Measurements from ENCODE around the gene BAZ1B. TPM values are rescaled to one million over a fixed set of nuclear protein-coding genes. Genes with fewer than 3 reads are reported as not detected.
A peak's percentile ranks its signal among the peaks of the same experiment; 100 is the strongest.
"Not testable (repeated sequence)": the region's sequence is repeated elsewhere in the genome, so short reads cannot be mapped to it uniquely, and the experiment has no call there.

Gene BAZ1B
- total RNA-seq, 1 experiment from 2014 or later: 107 TPM

DNA sequence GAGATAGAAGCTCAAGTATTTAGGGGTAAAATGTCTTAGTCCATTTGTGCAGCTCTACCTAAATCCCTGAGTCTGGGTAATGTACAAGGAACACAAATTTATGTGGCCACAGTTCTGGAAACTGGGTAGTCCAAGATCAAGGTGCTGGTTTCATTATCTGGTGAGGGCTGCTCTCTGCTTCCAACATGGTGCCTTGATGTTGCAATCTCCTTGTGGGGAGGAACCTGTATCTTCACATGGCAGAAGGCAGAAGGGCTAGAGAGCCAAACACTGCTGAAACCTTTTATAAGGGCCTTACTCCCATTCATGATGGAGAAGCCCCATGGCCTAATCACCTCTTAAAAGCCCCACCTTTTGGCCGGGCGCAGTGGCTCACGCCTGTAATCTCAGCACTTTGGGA is 8.7 kb upstream of the BAZ1B start:
- no peaks in the 10 kb centered on the region for H3K36me3 ChIP-seq (ENCODE audit: control insufficient read depth, insufficient read depth, low read length)
- H3K27ac ChIP-seq (ENCODE audit: low read length): no peak overlapping the region
- ChIA-PET POLR2A (interaction anchor here (0.5 to 0.6 kb wide), 2 partner anchors 8 to 59 kb away, joined by 4 to 6 read pairs; partner anchors contain the start of gene BAZ1B), CTCF (no interaction called here)
- no TSS peak for BruUV-seq (replicated peaks)
- DNase-seq (ENCODE audit: low read depth, low spot score) (no peak), ATAC-seq (no peak)
- no peaks in the 10 kb centered on the region for H3K27me3 ChIP-seq (ENCODE audit: control insufficient read depth, insufficient read depth, low read length)
- in situ Hi-C loops (cut with HindIII; ENCODE audit: low pct_unique_long_range_greater_than_20kb, low sequenced_read_pairs): no loop called here
- peaks cover 4% of the 10 kb centered on the region; the same call in 1 of the 2 replicates for H3K4me1 ChIP-seq (ENCODE audit: control insufficient read depth, insufficient read depth, low read length)
- intact Hi-C loops (cut with micrococcal nuclease; ENCODE audit: unreplicated experiment): no loop called here
- no peak overlapping the region for H3K4me3 ChIP-seq (ENCODE audit: low read depth in 2 of 2, low read length in 2 of 2)
- TF ChIP-seq POLR2AphosphoS5 (IDR thresholded peaks at IDR 0.05; ENCODE audit: low read depth, low read length) (no peak), TCF7L2 (IDR thresholded peaks at IDR 0.05; ENCODE audit: low read depth, low read length) (no peak)
- H3K9me3 ChIP-seq (ENCODE audit: control insufficient read depth, insufficient read depth, low read depth, low read length): no peaks in the 10 kb centered on the region

DNA sequence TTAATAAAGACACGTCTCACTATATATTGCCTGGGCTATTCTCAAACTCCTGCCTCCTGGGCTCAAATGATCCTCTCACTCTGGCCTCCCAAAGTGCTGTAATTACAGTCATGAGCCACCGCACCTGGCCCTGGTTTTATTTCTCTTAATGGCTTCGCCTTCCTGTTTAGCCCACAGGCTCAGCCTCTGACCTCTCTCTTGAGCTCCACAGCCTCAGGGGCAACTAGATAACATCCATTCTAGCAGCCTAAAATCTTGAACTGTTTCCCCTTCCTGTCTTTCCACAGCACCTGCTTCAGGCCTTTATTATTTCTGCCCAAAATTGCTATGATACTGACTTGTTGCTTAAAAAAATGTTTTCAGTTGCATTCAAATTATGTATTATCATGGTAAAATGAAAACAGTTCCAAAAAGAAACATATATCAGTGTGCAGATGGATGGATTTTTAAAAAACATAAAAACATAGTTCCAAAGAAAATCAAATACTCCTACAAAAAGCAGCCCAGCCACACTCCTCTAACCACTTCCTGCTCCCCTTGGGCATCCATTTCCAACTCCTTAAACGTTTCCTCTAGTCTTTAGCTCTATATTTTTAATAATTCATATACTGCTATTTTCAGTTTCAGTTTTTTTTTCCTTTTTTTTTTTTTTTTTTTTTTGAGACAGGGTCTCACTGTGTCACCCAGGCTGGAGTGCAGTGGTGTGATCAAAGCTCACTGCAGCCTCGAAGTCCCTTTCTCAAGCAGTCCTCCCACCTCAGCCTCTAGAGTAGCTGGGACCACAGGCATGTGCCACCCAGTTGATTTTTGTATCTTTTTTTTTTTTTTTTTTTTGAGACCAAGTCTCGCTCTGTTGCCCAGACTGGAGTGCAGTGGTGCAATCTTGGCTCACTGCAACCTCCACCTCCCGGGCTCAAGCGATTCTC is 5.1 kb upstream of the BAZ1B start:
- intact Hi-C loops (cut with micrococcal nuclease; ENCODE audit: unreplicated experiment): no loop called here
- no peaks in the 10 kb centered on the region for H3K27me3 ChIP-seq (ENCODE audit: control insufficient read depth, insufficient read depth, low read length)
- no peaks in the 10 kb centered on the region for H3K9me3 ChIP-seq (ENCODE audit: control insufficient read depth, insufficient read depth, low read depth, low read length)
- ChIA-PET CTCF (no interaction called here), POLR2A (interaction anchor here (0.6 kb wide), 2 partner anchors 10 to 51 kb away, joined by 3 to 9 read pairs; no protein-coding TSS in a partner anchor)
- in situ Hi-C loops (cut with HindIII; ENCODE audit: low pct_unique_long_range_greater_than_20kb, low sequenced_read_pairs): no loop called here
- TF ChIP-seq POLR2AphosphoS5 (IDR thresholded peaks at IDR 0.05; ENCODE audit: low read depth, low read length): no peak
- TF ChIP-seq TCF7L2 (IDR thresholded peaks at IDR 0.05; ENCODE audit: low read depth, low read length): no peak
- TF ChIP-seq, protein P1, sequence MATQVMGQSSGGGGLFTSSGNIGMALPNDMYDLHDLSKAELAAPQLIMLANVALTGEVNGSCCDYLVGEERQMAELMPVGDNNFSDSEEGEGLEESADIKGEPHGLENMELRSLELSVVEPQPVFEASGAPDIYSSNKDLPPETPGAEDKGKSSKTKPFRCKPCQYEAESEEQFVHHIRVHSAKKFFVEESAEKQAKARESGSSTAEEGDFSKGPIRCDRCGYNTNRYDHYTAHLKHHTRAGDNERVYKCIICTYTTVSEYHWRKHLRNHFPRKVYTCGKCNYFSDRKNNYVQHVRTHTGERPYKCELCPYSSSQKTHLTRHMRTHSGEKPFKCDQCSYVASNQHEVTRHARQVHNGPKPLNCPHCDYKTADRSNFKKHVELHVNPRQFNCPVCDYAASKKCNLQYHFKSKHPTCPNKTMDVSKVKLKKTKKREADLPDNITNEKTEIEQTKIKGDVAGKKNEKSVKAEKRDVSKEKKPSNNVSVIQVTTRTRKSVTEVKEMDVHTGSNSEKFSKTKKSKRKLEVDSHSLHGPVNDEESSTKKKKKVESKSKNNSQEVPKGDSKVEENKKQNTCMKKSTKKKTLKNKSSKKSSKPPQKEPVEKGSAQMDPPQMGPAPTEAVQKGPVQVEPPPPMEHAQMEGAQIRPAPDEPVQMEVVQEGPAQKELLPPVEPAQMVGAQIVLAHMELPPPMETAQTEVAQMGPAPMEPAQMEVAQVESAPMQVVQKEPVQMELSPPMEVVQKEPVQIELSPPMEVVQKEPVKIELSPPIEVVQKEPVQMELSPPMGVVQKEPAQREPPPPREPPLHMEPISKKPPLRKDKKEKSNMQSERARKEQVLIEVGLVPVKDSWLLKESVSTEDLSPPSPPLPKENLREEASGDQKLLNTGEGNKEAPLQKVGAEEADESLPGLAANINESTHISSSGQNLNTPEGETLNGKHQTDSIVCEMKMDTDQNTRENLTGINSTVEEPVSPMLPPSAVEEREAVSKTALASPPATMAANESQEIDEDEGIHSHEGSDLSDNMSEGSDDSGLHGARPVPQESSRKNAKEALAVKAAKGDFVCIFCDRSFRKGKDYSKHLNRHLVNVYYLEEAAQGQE (IDR thresholded peaks at IDR 0.05; ENCODE audit: insufficient read depth in 1 of 2, low read depth in 2 of 2, low read length in 1 of 2): no peak
- TF ChIP-seq, protein P2, sequence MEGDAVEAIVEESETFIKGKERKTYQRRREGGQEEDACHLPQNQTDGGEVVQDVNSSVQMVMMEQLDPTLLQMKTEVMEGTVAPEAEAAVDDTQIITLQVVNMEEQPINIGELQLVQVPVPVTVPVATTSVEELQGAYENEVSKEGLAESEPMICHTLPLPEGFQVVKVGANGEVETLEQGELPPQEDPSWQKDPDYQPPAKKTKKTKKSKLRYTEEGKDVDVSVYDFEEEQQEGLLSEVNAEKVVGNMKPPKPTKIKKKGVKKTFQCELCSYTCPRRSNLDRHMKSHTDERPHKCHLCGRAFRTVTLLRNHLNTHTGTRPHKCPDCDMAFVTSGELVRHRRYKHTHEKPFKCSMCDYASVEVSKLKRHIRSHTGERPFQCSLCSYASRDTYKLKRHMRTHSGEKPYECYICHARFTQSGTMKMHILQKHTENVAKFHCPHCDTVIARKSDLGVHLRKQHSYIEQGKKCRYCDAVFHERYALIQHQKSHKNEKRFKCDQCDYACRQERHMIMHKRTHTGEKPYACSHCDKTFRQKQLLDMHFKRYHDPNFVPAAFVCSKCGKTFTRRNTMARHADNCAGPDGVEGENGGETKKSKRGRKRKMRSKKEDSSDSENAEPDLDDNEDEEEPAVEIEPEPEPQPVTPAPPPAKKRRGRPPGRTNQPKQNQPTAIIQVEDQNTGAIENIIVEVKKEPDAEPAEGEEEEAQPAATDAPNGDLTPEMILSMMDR (IDR thresholded peaks at IDR 0.05): no peak
- no peak for TF ChIP-seq SIN3A (IDR thresholded peaks at IDR 0.05; ENCODE audit: borderline replicate concordance, insufficient read depth, low read depth, low read length)
- H3K4me1 ChIP-seq (ENCODE audit: control insufficient read depth, insufficient read depth, low read length): peaks cover 11% of the 10 kb centered on the region
- no peak for DNase-seq (ENCODE audit: low read depth, low spot score)
- ATAC-seq: no peak
- H3K27ac ChIP-seq (ENCODE audit: low read length): 0 out of 2 replicates have a peak overlapping the region, but pooled peaks have one; percentile 25
- H3K4me3 ChIP-seq (ENCODE audit: low read depth in 2 of 2, low read length in 2 of 2): no peak overlapping the region
- BruUV-seq (replicated peaks): no TSS peak
- H3K36me3 ChIP-seq (ENCODE audit: control insufficient read depth, insufficient read depth, low read length): no peaks in the 10 kb centered on the region

DNA sequence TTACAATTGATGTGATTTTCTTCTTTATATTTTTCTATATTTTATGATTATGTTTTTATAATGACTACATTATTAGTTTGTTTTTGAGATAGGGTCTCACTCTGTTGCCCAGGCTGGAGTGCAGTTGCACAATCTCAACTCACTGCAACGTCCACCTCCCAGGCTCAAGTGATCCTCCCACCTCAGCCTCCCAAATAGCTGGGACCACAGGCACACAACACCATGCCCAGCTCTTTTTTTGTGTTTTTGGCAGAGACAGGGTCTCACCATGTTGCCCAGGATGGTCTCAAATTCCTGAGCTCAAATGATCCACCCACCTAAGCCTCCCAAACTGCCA is 4.0 kb upstream of the BAZ1B start:
- ATAC-seq; in situ Hi-C loops (cut with HindIII; ENCODE audit: low pct_unique_long_range_greater_than_20kb, low sequenced_read_pairs); H3K4me3 ChIP-seq (ENCODE audit: low read depth in 2 of 2, low read length in 2 of 2); H3K9me3 ChIP-seq (ENCODE audit: control insufficient read depth, insufficient read depth, low read depth, low read length); H3K27me3 ChIP-seq (ENCODE audit: control insufficient read depth, insufficient read depth, low read length); H3K36me3 ChIP-seq (ENCODE audit: control insufficient read depth, insufficient read depth, low read length); CTCF ChIA-PET; H3K27ac ChIP-seq (ENCODE audit: low read length); intact Hi-C loops (cut with micrococcal nuclease; ENCODE audit: unreplicated experiment); BruUV-seq (replicated peaks); DNase-seq (ENCODE audit: low read depth, low spot score): not testable (repeated sequence)
- H3K4me1 ChIP-seq (ENCODE audit: control insufficient read depth, insufficient read depth, low read length): peaks cover 11% of the 10 kb centered on the region
- POLR2A ChIA-PET: interaction anchor here (0.6 kb wide), 1 partner anchor 30 kb away, joined by 3 read pairs; no protein-coding TSS in a partner anchor
